ENCODE results near the gene TIMP3. TPM values are rescaled to one million over a fixed set of nuclear protein-coding genes. Genes with fewer than 3 reads are reported as not detected.

Gene TIMP3
- total RNA-seq, 4 donors from 2014 or later: 561 to 1,580 (median 897) TPM

- DNase-seq (ENCODE audit: low spot score) (no peak), ATAC-seq (ENCODE audit: low FRiP score) (no peak)
- no peak for TF ChIP-seq CTCF (IDR thresholded peaks at IDR 0.05)
These were observed 25.5 kb upstream of the TIMP3 start for GRCh38 chr22:32775957-32776356.

GRCh38 chr22:32776397-32776796, 25.1 kb upstream of the TIMP3 start:
- ATAC-seq (ENCODE audit: low FRiP score): no peak
- no peak for DNase-seq (ENCODE audit: low spot score)
- TF ChIP-seq CTCF (IDR thresholded peaks at IDR 0.05): no peak

GRCh38 chr22:32776802-32777201, 24.7 kb upstream of the TIMP3 start:
- DNase-seq (ENCODE audit: low spot score) (no peak), ATAC-seq (ENCODE audit: low FRiP score) (no peak)
- TF ChIP-seq CTCF (IDR thresholded peaks at IDR 0.05): no peak

- no peak for ATAC-seq (ENCODE audit: low FRiP score)
- no peak for DNase-seq (ENCODE audit: low spot score)
- no peak for TF ChIP-seq CTCF (IDR thresholded peaks at IDR 0.05)
These were observed 23.5 kb upstream of the TIMP3 start for GRCh38 chr22:32777987-32778386.

- no peak for ATAC-seq (ENCODE audit: low FRiP score)
These were observed 20.7 kb upstream of the TIMP3 start for GRCh38 chr22:32780726-32781310.

GRCh38 chr22:32781695-32782094, 19.8 kb upstream of the TIMP3 start:
- TF ChIP-seq CTCF (IDR thresholded peaks at IDR 0.05): no peak
- ATAC-seq (ENCODE audit: low FRiP score): peak; percentile 56
- DNase-seq (ENCODE audit: low spot score): no peak

More at GRCh38 chr22:32780726-32781310, 20.7 kb upstream of the TIMP3 start:
- DNase-seq (ENCODE audit: low spot score): no peak
- TF ChIP-seq CTCF (IDR thresholded peaks at IDR 0.05): no peak

GRCh38 chr22:32785321-32786026, 16.0 kb upstream of the TIMP3 start:
- no peak for DNase-seq (ENCODE audit: low spot score)
- no peak for TF ChIP-seq CTCF (IDR thresholded peaks at IDR 0.05)
- ATAC-seq (ENCODE audit: low FRiP score): no peak

Measured in omental fat pad (tissue), 4 donors.